ENCODE results near the gene DTL.

GRCh38 chr1:212137854-212138253 lies 102.3 kb downstream of the DTL start:
- TF ChIP-seq FOXM1 (IDR thresholded peaks at IDR 0.05; ENCODE audit: borderline replicate concordance) (no peak), BHLHE40 (IDR thresholded peaks at IDR 0.05; ENCODE audit: borderline replicate concordance) (no peak), FOXA1 (IDR thresholded peaks at IDR 0.05) (no peak), SP1 (IDR thresholded peaks at IDR 0.05) (no peak), ARNT (IDR thresholded peaks at IDR 0.05) (no peak), CTBP1 (IDR thresholded peaks at IDR 0.05; ENCODE audit: borderline replicate concordance) (no peak), SUZ12 (IDR thresholded peaks at IDR 0.05) (no peak), FOXK2 (IDR thresholded peaks at IDR 0.05) (no peak)
- TF ChIP-seq, protein P1, sequence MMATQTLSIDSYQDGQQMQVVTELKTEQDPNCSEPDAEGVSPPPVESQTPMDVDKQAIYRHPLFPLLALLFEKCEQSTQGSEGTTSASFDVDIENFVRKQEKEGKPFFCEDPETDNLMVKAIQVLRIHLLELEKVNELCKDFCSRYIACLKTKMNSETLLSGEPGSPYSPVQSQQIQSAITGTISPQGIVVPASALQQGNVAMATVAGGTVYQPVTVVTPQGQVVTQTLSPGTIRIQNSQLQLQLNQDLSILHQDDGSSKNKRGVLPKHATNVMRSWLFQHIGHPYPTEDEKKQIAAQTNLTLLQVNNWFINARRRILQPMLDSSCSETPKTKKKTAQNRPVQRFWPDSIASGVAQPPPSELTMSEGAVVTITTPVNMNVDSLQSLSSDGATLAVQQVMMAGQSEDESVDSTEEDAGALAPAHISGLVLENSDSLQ (IDR thresholded peaks at IDR 0.05): no peak

Data from HEK293T (cell line).